ENCODE results near the gene CDH23.

- TF ChIP-seq, protein P1, sequence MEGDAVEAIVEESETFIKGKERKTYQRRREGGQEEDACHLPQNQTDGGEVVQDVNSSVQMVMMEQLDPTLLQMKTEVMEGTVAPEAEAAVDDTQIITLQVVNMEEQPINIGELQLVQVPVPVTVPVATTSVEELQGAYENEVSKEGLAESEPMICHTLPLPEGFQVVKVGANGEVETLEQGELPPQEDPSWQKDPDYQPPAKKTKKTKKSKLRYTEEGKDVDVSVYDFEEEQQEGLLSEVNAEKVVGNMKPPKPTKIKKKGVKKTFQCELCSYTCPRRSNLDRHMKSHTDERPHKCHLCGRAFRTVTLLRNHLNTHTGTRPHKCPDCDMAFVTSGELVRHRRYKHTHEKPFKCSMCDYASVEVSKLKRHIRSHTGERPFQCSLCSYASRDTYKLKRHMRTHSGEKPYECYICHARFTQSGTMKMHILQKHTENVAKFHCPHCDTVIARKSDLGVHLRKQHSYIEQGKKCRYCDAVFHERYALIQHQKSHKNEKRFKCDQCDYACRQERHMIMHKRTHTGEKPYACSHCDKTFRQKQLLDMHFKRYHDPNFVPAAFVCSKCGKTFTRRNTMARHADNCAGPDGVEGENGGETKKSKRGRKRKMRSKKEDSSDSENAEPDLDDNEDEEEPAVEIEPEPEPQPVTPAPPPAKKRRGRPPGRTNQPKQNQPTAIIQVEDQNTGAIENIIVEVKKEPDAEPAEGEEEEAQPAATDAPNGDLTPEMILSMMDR (IDR thresholded peaks at IDR 0.05), result no peak
- TF ChIP-seq POLR2A (IDR thresholded peaks at IDR 0.05), result no peak
These were observed 47.7 kb downstream of the CDH23 start for GRCh38 chr10:71444284-71445054.
